ENCODE measurements around the gene PLSCR1. TPM values are rescaled to one million over a fixed set of nuclear protein-coding genes. Genes with fewer than 3 reads are reported as not detected.

PLSCR1 gene, protein sequence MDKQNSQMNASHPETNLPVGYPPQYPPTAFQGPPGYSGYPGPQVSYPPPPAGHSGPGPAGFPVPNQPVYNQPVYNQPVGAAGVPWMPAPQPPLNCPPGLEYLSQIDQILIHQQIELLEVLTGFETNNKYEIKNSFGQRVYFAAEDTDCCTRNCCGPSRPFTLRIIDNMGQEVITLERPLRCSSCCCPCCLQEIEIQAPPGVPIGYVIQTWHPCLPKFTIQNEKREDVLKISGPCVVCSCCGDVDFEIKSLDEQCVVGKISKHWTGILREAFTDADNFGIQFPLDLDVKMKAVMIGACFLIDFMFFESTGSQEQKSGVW
- total RNA-seq: 10 to 100 TPM; 35.0 to 90.1 TPM

DNA sequence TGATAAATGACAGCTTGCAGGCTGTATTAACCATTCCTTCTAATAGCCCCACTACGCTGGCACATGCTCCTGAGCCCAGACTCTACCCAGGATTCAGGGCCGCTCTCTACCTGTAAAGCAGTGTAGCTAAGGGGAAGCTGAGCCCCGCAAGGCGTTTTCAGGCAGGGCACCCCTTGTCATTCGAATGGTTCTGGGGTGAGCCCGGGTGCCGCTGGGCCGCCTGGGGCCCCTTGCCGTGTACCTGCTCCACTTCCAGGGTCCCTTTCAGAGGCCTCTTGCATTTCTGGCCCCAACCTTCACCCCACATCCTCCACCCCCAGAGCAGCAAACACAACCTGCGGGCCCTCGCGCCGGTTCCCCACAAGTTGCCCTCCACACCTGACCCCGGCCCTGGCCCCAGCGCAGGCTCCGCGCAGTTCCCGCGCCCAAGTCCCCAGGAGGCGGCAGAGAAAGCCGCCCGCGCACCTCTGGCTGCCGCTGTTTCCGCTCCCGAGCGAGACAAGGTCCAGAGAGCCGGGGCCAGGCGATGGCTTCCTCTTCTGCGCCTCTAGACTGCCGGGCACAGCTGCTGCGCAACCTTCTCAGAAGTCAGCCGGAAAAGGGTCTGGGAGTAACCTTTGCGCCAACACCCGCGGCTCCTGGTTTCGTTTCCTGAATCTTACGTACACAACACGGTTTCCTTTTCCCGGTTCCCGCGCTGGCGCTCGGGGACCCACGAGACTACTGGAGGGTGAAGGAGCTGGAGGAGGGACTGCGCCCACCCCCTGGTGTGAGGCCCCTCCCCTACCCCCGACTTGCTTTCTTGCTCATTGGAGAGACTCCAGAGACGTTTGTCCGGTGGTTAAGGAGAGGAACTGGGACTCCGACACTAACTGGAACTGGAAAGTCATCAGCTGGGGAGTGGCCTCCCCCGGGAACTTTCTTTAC, at the start of gene PLSCR1:
PLSCR1 (minus strand) TSS at position 606 of the 927 bp plus-strand sequence. CDS start 8,055 bp downstream, outside the sequence.
- peak; percentile 88 for DNase-seq (ENCODE audit: low spot score)
- peak within 1 kb of the TSS; percentile 94 to 95 for H3K27ac ChIP-seq
- H3K9me3 ChIP-seq: no peaks in the 10 kb centered on the region
- intact Hi-C loops (cut with DNase I): no loop called here
- H3K4me3 ChIP-seq: peak within 1 kb of the TSS; percentile 66 to 69
- WGBS: under 1% methylated on average over 51 of the region's 51 CpGs
- H3K27me3 ChIP-seq (replicated peaks; ENCODE audit: insufficient read depth): no peaks in the 10 kb centered on the region
- H3K36me3 ChIP-seq: no peaks in the 10 kb centered on the region
- TF ChIP-seq, protein P1, sequence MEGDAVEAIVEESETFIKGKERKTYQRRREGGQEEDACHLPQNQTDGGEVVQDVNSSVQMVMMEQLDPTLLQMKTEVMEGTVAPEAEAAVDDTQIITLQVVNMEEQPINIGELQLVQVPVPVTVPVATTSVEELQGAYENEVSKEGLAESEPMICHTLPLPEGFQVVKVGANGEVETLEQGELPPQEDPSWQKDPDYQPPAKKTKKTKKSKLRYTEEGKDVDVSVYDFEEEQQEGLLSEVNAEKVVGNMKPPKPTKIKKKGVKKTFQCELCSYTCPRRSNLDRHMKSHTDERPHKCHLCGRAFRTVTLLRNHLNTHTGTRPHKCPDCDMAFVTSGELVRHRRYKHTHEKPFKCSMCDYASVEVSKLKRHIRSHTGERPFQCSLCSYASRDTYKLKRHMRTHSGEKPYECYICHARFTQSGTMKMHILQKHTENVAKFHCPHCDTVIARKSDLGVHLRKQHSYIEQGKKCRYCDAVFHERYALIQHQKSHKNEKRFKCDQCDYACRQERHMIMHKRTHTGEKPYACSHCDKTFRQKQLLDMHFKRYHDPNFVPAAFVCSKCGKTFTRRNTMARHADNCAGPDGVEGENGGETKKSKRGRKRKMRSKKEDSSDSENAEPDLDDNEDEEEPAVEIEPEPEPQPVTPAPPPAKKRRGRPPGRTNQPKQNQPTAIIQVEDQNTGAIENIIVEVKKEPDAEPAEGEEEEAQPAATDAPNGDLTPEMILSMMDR (IDR thresholded peaks at IDR 0.05): peak in 1 of 4 experiments; percentile 4
- TF ChIP-seq POLR2A (IDR thresholded peaks at IDR 0.05): peak; percentile 84
- peak; percentile 90 for TF ChIP-seq POLR2AphosphoS5 (IDR thresholded peaks at IDR 0.05)
- H3K4me1 ChIP-seq (replicated peaks): no peaks in the 10 kb centered on the region

DNA sequence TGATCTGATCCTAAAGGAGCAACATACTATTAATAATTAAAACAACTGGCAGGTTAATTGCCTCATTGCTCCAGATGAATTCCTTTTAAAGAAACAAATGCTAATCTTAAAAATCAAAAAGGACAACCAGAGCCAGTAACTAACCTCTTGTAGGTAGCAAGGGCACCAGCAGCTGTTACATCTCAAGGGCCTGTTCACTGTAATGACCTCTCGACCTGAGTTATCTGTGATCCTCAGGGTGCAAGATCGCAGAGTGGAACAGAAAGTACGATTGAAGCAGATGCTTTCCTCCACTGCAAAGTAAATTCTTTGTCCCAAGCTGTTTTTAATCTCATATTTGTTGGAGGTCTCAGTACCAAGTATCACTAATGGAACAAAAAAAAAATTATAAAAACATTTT, 49.4 kb upstream of the PLSCR1 start:
- intact Hi-C loops (cut with DNase I): no loop called here
- H3K9me3 ChIP-seq: no peaks in the 10 kb centered on the region
- no peaks in the 10 kb centered on the region for H3K27me3 ChIP-seq (replicated peaks; ENCODE audit: insufficient read depth)
- no peaks in the 10 kb centered on the region for H3K4me1 ChIP-seq (replicated peaks)
- DNase-seq (ENCODE audit: low spot score): no peak
- H3K36me3 ChIP-seq: no peaks in the 10 kb centered on the region
- WGBS: 78% methylated on average over 3 of the region's 3 CpGs
- no peak overlapping the region for H3K27ac ChIP-seq
- no peak overlapping the region for H3K4me3 ChIP-seq
- TF ChIP-seq POLR2A (IDR thresholded peaks at IDR 0.05): no peak

DNA sequence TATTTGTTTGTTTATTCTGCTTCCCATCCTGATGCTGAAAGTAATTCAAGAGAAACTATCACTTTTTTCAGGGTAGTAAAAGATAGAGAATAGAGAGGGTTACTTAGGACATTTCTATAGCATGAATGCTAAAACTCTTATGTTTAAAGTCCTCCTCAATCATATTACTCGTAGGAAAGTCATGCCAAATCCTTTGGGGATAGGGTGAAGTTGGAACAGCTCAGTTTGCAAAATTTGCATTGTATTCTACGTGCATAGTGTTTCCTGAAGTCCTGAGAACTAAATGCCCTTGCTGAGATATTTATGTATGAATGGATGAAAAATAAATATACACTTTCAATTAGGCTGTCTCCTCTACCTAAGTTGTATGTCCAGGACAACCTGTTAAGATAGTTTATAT, 46.1 kb upstream of the PLSCR1 start:
- H3K4me3 ChIP-seq: no peak overlapping the region
- no peaks in the 10 kb centered on the region for H3K4me1 ChIP-seq (replicated peaks)
- intact Hi-C loops (cut with DNase I): no loop called here
- H3K27ac ChIP-seq: no peak overlapping the region
- no peak for TF ChIP-seq POLR2A (IDR thresholded peaks at IDR 0.05)
- no peak for TF ChIP-seq POLR2AphosphoS5 (IDR thresholded peaks at IDR 0.05)
- TF ChIP-seq, protein P1 (IDR thresholded peaks at IDR 0.05): no peak
- H3K27me3 ChIP-seq (replicated peaks; ENCODE audit: insufficient read depth): no peaks in the 10 kb centered on the region
- H3K36me3 ChIP-seq: no peaks in the 10 kb centered on the region
- H3K9me3 ChIP-seq: no peaks in the 10 kb centered on the region
- WGBS: 65% methylated on average over 2 of the region's 2 CpGs
- no peak for DNase-seq (ENCODE audit: low spot score)

DNA sequence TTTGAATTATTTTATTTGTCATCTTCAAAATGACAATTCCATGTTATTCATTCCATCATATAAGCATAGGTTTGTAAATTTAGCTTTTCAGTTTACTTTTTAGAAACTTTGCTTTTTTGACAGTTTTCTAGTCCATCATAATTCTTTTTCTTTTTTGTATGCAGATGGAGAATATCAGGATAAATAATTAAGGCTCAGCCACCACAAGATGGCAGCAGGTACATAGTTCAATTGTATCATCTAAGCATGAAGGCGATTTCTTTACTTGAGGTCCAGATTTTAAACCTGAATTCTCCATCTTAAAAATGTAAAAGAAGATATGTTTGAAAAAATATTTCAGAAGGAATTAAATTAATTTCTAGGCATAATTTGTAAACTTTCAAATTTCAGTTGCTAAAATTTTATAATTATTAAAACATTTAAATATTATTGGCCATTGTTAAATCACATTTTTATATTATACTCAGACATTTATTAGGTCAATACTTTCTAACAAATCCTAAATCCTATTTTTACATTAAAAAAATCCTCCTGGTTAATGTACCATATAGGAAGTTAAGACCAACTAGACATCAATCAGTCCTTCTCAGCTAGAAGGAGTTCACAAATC, 45.6 kb upstream of the PLSCR1 start:
- H3K9me3 ChIP-seq: no peaks in the 10 kb centered on the region
- TF ChIP-seq POLR2AphosphoS5 (IDR thresholded peaks at IDR 0.05): no peak
- TF ChIP-seq POLR2A (IDR thresholded peaks at IDR 0.05): no peak
- TF ChIP-seq, protein P1 (IDR thresholded peaks at IDR 0.05): peak in 3 of 4 experiments; percentile 40 to 70 (median 65)
- WGBS: 4% methylated on average over 1 of the region's 1 CpG
- H3K27me3 ChIP-seq (replicated peaks; ENCODE audit: insufficient read depth): no peaks in the 10 kb centered on the region
- no peak overlapping the region for H3K27ac ChIP-seq
- H3K4me1 ChIP-seq (replicated peaks): no peaks in the 10 kb centered on the region
- H3K4me3 ChIP-seq: no peak overlapping the region
- intact Hi-C loops (cut with DNase I): no loop called here
- no peaks in the 10 kb centered on the region for H3K36me3 ChIP-seq
- peak; percentile 18 for DNase-seq (ENCODE audit: low spot score)

DNA sequence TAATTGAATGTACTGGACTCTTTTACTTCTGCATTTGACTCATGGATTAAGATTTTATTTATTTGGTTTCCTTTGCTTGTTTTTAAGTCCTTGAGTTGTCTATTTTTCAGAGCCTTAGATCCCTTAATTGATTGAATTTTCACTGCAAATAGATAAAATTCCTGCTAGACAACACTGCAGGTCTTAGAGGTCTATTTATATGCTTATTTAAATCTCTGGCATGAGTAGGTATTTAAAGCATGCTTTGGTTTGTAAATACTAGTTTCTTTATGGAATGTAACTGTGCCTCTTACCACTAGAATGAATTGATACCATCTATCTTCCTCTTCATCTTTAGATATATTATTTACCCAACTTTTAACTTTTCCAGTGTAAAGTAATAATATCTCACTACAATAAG, 40.7 kb upstream of the PLSCR1 start:
- Histone ChIP-seq H3K36me3 (no peaks in the 10 kb centered on the region), H3K27ac (no peak overlapping the region), H3K4me1 (replicated peaks) (no peaks in the 10 kb centered on the region), H3K9me3 (no peaks in the 10 kb centered on the region), H3K4me3 (no peak overlapping the region), H3K27me3 (replicated peaks; ENCODE audit: insufficient read depth) (no peaks in the 10 kb centered on the region)
- intact Hi-C loops (cut with DNase I): no loop called here
- TF ChIP-seq POLR2AphosphoS5 (IDR thresholded peaks at IDR 0.05) (no peak), POLR2A (IDR thresholded peaks at IDR 0.05) (no peak)
- TF ChIP-seq, protein P1 (IDR thresholded peaks at IDR 0.05): no peak
- no peak for DNase-seq (ENCODE audit: low spot score)

All from prostate gland (tissue), 2 donors.